ENCODE results near the gene LAMC3.

- TF ChIP-seq CTCF (conservative IDR thresholded peaks at IDR 0.05; ENCODE audit: low read depth, low read length) = no peak
- TF ChIP-seq EZH2phosphoT487 (IDR thresholded peaks at IDR 0.05; ENCODE audit: borderline replicate concordance, low read length) = no peak
- TF ChIP-seq EZH2 (IDR thresholded peaks at IDR 0.05; ENCODE audit: low read length, unreplicated experiment) = no peak
Measured at GRCh38 chr9:130960522-130961378, 48.2 kb upstream of the LAMC3 start.
